Activated T-helper 1 cell treated with Interleukin-2 at 50 U/mL for 16 hours (primary cell): Measurements from ENCODE around the gene SYNPO2.
"Not testable (repeated sequence)": the region's sequence is repeated elsewhere in the genome, so short reads cannot be mapped to it uniquely, and the experiment has no call there.

Experiments
- DNase-seq: peaks from one replicate; pipeline ENCODE4 v3.0.0-alpha.2; 2020; ENCODE audit warnings: low read depth

Gene SYNPO2

DNA sequence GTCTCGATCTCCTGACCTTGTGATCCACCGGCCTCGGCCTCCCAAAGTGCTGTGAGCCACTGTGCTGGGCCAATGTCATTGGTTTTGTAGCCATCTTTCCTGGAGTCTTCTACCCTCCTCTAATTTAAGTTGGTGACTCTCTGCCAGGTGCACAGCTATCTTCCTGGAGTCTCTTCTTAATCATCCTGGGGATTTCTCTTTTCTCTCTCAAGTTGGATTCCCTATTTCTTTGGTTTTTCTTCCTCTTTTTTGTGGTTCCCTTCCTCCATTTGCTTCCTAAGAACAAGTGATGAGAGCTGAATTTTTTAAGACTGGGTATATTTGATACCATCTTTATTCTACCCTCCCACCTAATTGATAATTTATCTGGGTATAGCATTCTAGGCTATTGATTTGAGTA is 113.8 kb downstream of the SYNPO2 start:
- DNase-seq: no peak

DNA sequence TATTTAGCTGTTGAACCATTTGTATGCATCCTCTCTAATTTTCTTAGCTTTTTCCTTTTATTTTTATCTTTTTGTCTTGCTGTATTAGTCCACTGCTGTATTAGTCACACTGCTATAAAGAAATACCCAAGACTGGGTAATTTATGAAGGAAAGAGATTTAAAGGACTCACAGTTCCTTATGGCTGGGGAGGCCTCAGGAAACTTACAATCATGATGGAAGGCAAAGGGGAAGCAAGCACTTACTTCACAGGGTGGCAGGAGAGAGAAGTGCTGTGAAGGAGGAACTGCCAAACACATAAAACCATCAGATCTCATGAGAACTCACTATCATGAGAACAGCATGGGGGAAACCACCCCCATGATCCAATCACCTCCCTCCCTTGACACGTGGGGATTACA is 114.3 kb downstream of the SYNPO2 start:
- not testable (repeated sequence) for DNase-seq

DNA sequence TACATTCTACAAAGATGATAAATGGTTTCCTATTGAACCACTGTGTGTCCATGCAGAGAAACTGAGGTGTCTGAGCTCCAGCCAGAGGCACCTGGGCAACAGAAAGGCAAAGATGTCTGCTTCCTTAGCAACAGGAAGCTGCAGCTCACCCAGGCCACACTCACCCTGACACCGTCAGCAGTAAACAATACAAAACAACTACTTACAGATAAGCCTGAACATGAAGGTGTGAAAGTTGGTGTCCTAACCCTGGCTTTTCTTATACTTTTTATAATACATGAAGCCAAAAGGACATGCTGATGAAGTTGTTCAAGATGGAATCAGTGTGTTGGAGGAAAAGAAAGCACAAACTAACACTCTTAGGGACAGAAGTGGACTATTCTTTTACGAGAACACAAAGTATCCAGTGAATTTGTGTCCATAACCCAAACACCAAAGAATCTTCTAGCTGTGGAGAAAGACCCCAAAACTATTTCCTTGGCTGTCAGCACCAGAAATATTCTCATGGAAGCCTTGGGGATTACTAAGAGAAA is 117.3 kb downstream of the SYNPO2 start:
- DNase-seq: no peak

DNA sequence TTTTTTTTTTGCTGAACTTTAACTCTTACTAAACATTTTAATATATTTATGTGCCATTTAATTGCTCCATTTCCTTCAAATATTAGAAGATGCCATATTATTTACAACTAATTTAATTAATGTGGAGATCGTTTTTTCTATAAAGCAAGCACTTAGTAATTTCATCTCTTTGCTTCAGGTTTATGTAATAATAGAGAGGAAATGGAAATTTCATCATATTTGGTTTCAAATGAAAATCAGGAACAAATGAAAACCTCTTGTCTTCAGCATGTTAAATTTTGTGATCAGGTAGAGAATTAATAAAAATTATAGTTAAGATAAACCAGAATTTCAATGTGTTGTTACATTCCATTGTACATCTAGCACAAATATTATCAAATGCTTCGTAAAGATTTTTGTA is 120.1 kb downstream of the SYNPO2 start:
- no peak for DNase-seq

DNA sequence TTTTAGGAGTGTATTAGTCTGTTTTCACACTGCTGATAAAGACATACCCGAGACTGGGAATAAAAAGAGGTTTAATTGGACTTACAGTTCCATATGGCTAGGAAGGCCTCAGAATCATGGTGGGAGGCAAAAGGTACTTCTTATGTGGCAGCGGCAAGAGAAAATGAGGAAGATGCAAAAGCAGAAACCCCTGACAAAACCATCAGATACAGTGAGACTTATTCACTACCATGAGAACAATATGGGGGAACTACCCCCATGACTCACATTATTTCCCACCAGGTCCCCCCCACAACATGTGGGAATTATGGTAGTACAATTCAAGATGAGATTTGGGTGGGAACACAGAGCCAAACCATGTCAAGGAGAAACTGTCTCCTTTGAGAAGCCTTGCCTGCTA is 121.6 kb downstream of the SYNPO2 start:
- DNase-seq: not testable (repeated sequence)

DNA sequence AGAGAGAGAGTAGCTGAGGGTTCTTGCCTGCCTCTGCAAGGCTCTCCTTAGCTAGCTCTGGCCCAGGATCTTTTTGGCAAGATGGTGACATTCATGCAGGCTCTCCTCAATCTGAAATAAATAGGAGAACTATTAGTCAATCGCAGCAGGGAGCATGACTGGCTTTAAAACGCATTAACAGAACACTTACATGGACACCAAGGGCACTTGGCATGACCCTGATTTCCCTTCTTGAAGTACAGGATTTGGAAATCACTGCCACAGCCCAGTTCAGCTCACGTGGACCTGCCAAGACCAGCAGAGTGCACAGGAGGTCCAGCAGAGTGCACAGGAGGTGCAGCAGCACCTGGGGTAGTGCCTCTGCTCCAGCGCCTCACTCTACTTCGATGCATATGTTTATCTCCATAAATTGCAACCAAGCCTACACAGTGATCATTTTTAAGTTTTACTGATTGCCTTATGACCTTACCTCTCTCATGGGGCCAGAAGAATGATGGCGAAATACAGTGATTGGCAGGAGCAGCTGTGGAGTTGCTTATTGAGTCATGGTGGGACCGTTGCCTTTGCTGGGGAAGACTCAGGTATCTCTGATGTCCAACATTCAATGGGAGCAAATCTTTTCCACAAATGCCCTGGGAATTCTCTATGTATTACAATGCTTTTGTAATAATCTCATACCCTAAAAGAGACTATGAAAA is 122.4 kb downstream of the SYNPO2 start:
- DNase-seq: no peak

DNA sequence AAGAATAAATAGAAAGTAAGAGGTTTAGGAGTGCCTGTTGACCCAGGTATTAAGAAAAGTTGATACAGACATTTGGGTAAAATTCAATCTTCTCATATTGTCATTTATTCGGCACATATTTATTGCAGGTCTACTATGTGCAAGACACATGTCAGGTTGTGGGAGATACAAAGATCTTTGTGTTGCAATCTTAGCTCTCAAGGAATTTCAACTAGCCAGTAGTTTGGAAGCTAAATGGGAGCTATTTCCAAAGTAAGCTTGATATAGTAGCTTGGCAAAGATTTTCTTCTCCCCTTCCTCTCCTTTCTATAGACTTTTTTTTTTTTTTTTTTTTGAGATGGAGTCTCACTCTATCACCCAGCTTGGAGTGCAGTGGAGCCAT is 122.9 kb downstream of the SYNPO2 start:
- no peak for DNase-seq

DNA sequence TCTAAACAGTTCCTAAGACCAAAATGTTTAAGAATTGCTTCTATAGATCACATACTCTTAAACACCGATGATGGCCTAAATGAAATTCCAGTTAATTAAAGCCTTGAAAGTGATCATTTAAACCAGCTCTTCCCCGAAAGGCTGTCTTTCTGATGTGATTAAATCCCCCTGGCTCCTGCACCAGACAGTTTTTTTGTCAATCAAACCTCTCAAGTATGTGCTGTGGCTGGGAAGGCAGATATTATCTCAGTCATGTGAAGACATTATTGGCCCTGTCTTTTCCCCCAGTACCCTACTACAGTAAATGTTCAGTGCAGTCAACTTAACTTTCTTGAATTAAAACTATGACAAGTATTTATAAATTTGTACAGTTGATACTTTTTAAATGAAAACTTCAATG is 126.0 kb downstream of the SYNPO2 start:
- DNase-seq: no peak

DNA sequence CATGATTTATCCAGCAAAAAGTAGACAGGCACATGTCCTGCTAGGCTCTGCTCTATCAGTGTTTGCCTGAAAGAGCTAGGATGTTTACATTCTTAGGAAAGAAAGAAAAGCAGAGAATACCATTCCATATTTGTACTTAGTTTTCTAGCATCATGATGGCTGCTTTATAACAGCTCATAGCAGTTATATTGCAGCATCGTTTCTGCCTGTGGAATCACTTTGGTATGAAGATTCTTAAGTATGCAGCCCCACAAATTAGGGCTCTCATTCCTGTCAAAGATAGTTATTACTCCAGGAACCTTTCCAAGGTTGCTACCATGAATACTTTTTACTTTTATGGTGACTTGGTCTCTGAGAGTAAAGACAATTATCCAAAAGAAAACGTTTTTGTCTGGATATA is 128.0 kb downstream of the SYNPO2 start:
- no peak for DNase-seq

DNA sequence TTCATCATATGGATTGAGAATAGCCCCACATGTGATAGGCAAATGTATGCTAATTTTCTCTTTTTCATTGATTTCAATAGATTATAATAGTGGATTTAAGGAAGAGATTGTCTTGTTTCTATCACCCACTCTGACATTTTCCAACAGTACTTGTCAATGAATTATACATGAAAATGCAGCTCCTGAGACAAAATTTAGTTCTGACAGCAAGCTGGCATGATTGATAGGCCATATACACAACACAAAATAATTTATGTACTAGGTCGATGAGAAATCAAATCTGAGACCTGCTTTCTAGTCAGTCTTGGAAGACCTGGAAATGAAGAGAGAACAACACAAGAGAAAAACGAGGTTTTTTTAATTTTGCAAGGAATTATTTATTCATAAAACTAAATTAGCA is 129.0 kb downstream of the SYNPO2 start:
- no peak for DNase-seq

DNA sequence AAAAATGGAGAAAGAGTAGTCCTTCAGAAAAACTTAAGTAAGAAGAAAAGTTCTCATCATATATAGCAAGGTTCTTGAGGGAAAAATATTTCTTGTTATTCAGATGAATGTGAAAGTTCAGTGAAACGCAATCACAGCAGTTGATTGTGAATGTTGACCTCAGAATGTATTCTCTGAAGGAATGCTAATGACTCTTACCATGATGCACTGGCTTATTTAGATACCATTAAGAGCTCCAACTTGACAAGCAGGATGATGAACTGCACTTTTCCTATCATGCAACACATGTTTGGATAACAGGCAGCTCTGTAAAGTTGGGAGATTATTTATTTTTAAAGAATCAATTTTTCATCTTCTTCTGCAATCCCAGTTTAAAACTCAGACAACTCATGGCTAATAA is 131.5 kb downstream of the SYNPO2 start:
- DNase-seq: no peak

DNA sequence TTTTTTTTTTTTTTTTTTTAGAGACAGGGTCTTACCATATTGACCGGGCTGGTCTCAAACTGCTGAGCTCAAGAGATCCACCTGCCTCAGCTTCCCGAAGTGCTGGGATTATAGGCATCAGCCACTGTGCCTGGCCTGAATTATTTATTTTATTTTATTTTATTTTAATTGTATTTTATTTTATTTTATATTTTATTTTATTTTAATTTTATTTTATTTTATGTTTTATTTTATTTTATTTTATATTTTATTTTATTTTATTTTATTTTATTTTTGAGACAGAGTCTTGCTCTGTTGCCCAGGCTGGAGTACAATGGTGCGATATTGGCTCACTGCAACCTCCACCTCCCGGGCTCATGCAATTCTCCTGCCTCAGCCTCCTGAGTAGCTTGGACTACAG is 133.9 kb downstream of the SYNPO2 start:
- DNase-seq: not testable (repeated sequence)

DNA sequence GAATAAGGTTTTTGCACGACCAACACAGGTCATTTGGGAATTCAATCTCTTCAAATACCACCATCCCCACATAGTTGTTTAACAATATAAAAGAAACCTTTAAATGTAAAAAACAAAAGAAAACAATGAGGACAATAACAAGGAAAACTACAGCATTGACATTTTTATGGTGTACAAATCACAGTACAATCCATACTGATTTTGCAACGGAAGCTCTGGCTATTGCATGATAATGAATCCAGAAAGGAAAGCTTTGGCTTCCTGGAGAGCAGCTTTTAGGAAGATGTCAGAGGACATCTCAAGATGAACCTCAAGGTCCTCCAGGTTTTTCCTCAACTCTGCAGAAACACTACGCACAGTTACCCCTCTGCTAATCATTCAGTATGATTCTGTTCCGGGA is 135.4 kb downstream of the SYNPO2 start:
- no peak for DNase-seq

DNA sequence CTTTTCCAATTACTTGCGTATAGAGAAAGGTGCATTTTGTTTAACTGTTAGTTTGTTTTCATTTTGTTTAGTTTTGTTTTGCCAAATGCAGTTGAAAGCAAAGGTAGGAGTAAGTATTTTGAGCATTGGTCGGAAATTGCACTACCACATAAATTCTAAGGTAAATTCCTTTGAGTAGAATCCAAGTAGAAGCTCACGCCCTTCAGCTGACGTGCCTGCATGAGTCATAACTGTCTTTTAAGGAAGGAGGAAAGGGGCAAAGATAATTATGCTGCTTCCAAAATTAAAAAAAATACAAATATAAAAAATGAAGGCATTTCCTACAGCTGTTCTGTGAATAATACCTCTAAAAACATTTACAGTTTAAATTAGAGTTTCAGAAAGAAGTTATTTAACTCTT is 136.8 kb downstream of the SYNPO2 start:
- no peak for DNase-seq

DNA sequence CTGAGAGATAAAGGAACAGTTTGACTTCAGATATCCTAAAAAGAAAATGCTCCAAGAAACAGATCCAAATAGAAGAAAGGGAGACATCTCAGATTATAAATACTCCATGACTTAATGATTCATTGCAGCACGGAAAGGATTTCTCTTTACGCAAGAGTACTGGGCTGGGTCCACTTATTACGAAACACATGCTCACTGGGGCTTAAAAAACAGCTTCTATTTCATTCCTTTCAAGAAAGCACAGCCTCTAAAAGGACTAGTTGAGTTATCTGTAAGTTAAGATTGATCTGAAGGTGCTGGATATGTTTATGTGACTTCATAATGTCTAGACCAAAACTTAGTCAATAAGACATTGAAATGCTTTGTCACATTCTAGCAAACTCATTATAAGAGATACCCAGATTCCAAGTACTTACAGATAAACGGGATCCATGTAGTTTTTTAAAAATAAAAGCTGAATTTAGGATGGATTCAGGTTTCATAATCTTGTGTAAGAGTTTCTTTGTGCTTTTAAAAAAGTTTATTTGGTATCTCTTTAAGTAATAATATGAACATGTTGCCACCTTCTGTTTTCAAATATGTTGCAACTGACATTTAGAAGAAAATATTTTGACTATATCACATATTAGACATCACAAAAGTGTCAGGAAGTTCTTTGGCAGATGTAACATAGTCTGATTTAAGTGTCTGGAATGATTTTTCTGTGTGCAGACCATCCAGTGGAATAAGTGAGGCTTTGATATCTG is 137.4 kb downstream of the SYNPO2 start:
- no peak for DNase-seq

DNA sequence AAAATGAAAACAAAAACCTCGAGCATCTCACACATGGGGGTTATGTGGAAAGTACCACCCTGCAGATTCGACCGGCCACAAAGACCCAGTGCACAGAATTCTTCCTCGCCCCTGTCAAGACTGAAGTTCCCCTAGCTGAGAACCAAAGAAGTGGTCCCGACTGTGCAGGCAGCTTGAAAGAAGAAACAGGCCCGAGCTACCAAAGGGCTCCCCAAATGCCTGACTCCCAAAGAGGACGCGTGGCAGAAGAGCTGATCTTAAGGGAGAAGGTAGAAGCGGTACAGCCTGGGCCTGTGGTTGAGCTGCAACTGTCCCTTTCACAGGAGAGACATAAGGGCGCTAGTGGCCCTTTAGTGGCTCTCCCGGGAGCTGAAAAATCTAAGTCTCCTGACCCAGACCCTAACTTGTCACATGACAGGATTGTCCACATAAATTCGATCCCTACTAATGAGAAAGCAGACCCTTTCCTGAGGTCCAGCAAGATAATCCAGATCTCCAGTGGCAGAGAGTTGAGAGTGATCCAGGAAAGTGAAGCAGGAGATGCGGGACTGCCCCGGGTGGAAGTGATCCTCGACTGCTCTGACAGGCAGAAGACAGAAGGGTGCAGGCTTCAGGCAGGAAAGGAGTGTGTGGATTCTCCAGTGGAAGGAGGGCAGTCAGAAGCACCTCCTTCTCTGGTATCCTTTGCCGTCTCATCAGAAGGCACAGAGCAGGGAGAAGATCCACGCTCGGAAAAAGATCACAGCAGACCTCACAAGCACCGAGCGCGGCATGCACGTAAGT is 138.2 kb downstream of the SYNPO2 start:
- DNase-seq: no peak

DNA sequence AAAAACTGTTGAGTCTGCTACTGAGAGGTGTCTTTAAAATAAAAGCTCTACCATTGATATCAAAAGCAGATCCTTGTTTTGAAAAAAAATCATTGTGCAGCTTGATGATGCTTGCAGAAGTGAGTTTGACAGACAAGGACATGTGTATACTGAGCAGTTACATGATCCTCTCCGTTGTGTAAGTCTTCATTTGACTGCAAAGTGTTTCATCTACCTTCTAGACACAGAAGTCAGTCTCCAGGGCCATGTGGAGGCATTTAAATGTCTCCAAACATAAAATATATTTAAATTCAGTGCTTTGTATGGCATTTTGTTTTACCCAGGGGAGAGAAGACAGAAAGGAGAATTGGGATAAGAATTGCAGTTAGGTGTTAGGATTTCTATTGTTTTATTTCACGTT is 139.2 kb downstream of the SYNPO2 start:
- no peak for DNase-seq

DNA sequence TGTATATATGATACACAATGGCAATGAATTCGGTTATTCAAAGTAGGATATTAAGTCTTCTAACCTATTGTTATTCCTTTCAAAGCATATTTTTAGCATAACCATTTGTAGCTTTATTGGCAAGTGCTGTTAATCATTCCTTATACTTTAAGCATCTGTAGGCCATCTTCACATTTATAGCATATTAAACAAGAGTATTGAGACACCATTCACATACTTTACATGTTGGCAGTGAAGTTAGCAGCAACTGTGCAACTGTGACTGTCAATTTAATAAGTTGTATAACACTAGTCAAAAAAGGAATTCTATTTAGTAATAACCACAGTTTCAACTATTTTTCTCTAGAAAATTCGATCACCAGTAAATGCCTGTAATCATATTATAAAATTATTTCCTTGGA is 139.6 kb downstream of the SYNPO2 start:
- no peak for DNase-seq

DNA sequence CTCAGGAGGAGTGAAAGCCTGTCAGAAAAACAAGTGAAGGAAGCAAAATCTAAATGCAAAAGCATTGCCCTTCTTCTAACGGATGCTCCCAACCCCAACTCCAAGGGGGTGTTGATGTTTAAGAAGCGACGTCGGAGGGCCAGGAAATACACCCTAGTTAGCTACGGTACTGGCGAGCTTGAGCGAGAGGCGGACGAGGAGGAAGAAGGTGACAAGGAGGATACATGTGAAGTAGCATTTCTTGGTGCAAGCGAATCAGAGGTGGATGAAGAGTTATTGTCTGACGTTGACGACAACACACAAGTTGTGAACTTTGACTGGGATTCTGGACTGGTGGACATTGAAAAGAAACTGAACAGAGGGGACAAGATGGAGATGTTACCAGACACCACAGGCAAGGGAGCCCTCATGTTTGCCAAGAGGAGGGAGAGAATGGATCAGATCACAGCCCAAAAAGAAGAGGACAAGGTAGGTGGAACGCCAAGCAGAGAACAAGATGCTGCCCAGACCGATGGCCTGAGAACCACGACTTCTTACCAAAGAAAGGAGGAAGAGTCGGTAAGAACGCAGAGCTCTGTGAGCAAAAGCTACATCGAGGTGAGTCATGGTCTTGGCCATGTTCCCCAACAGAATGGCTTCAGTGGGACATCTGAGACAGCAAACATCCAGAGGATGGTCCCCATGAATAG is 141.3 kb downstream of the SYNPO2 start:
- DNase-seq: no peak

DNA sequence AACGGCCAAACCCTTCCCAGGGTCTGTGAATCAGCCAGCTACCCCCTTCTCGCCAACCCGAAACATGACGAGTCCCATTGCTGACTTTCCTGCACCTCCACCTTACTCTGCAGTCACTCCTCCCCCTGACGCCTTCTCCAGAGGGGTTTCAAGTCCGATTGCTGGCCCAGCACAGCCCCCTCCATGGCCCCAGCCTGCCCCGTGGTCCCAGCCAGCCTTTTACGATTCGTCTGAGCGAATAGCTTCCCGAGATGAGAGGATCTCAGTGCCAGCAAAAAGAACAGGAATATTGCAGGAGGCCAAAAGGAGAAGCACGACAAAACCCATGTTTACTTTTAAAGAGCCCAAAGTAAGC is 141.9 kb downstream of the SYNPO2 start:
- DNase-seq: no peak

DNA sequence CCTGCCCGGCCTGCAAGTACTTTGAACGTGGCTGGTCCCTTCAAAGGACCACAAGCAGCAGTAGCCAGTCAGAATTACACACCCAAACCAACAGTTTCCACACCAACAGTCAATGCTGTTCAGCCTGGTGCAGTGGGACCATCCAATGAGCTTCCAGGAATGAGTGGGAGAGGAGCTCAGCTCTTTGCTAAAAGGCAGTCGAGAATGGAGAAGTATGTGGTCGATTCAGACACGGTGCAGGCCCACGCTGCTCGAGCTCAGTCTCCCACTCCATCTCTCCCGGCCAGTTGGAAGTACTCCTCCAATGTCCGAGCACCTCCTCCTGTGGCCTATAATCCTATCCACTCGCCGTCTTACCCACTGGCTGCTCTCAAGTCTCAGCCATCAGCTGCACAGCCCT is 142.6 kb downstream of the SYNPO2 start:
- no peak for DNase-seq

DNA sequence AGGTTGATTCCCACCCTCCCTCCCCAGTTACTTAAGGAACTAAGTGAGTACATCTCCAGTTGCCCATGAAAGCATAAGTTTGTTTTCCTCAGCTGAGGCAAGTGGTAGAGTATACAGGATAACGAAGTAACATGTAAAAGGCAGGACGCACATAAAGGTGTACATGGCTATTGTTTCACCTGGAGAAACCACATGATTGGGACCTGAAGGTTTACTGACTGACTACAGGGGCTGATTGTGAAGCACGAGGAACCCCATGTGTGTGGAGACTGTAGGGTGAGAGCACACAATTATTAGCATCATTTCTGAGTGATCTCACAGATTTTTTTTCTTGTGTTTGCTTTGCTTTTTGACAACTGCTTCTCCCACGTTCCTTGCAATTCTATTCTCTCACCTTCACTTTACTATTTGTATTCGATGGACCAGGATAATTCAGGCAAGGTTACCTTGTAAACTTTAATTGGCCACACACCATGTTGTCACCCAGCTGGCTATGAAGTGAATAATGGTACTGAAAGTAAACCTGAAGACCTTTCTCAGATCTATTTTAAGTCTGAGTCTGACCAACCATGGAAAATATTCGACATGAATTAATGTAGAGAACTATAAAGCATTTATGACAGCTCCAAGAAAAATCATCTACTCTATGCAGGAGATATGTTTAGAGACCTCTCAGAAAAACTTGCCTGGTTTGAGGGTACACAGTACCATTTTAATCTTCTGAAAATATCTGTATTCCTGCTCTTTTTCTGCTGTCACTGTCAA is 144.4 kb downstream of the SYNPO2 start:
- no peak for DNase-seq
